ENCODE measurements around the gene L3MBTL4. TPM values are rescaled to one million over a fixed set of nuclear protein-coding genes. Genes with fewer than 3 reads are reported as not detected.

Gene L3MBTL4
- total and polyA plus RNA-seq, 10 of the 15 experiments (the other 5 are each of a cell fraction or from before 2014, with no cell fraction given) = 1.3 to 8.7 (median 3.8) TPM

GRCh38 chr18:5942591-5942990, 472.1 kb downstream of the L3MBTL4 start:
- Histone ChIP-seq H3K4me1 (ENCODE audit: control insufficient read depth, insufficient read depth, low read length) (no peaks in the 10 kb centered on the region), H3K9ac (ENCODE audit: control insufficient read depth, insufficient read depth, low read length) (no peak overlapping the region), H3K27ac (ENCODE audit: control insufficient read depth, insufficient read depth) (no peak overlapping the region), H2AFZ (ENCODE audit: control insufficient read depth, low read depth, low read length) (no peak overlapping the region), H3K36me3 (ENCODE audit: control insufficient read depth in 2 of 2, insufficient read depth in 2 of 2, low read length in 1 of 2) (no peaks in the 10 kb centered on the region), H3K4me2 (ENCODE audit: control insufficient read depth, insufficient read depth) (no peak overlapping the region), H3K9me3 (replicated peaks; ENCODE audit: control insufficient read depth, insufficient read depth, low read length) (no peaks in the 10 kb centered on the region), H3K4me3 (no peak overlapping the region), H3K27me3 (replicated peaks in 1 of 2; ENCODE audit: control insufficient read depth in 2 of 2, insufficient read depth in 2 of 2, low read length in 1 of 2) (peaks cover 0 to 2% of the 10 kb centered on the region in 2 experiments; a peak in 1 of 4 replicates), H4K20me1 (ENCODE audit: control insufficient read depth, insufficient read depth) (no peaks in the 10 kb centered on the region), H3K79me2 (ENCODE audit: control insufficient read depth, insufficient read depth, low read length) (no peaks in the 10 kb centered on the region)
- ChIA-PET POLR2A (no interaction called here), SMC1A (ENCODE audit: uncharacterized antibody, unreplicated experiment) (no interaction called here), RAD21 (ENCODE audit: unreplicated experiment) (no interaction called here), CTCF (no interaction called here)
- intact Hi-C loops (cut with micrococcal nuclease; ENCODE audit: unreplicated experiment) = no loop called here
- ATAC-seq = no peak
- no peak for DNase-seq (ENCODE audit: low read depth, low spot score)
- no TSS peak for BruUV-seq (replicated peaks)
- no peak for FAIRE-seq
- TF ChIP-seq CHD2 (IDR thresholded peaks at IDR 0.05; ENCODE audit: borderline replicate concordance, low read depth, low read length) = no peak
- TF ChIP-seq HDAC6 (IDR thresholded peaks at IDR 0.05; ENCODE audit: unreplicated experiment) = no peak
- TF ChIP-seq RAD51 (IDR thresholded peaks at IDR 0.05) = no peak
- no peak for TF ChIP-seq NFYA (IDR thresholded peaks at IDR 0.05; ENCODE audit: borderline replicate concordance, low read depth, low read length)
- TF ChIP-seq, protein P1, sequence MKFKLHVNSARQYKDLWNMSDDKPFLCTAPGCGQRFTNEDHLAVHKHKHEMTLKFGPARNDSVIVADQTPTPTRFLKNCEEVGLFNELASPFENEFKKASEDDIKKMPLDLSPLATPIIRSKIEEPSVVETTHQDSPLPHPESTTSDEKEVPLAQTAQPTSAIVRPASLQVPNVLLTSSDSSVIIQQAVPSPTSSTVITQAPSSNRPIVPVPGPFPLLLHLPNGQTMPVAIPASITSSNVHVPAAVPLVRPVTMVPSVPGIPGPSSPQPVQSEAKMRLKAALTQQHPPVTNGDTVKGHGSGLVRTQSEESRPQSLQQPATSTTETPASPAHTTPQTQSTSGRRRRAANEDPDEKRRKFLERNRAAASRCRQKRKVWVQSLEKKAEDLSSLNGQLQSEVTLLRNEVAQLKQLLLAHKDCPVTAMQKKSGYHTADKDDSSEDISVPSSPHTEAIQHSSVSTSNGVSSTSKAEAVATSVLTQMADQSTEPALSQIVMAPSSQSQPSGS (IDR thresholded peaks at IDR 0.05; ENCODE audit: low read length) = no peak
- in situ Hi-C loops (cut with MboI) = no loop called here
- 48% methylated on average over 6 of the region's 6 CpGs for WGBS (ENCODE audit: insufficient coverage, insufficient replicate concordance, low lambda C conversion rate, missing lambda C conversion rate)

DNA sequence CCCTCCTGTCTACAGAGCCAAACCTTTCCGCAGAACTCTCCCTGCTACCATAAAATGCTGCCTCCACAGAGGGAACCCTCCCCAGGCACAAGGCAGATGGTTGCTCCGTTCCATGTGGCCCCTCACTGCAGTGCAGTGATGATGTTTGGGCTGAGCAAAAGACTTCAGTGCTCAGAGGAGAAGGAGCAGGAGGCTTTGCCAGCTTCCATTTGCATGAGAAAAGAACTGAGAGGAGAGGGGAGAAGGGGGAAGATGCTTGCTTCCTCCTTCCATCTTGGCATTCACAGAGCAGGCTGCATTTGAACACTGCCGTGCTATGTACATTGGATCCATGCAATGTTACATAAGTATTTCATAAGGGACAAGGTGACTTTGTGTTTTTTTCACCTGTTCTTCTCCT, 472.8 kb downstream of the L3MBTL4 start:
- no peak overlapping the region for H3K4me2 ChIP-seq (ENCODE audit: control insufficient read depth, insufficient read depth)
- H3K27ac ChIP-seq (ENCODE audit: control insufficient read depth, insufficient read depth) = no peak overlapping the region
- no peak overlapping the region for H2AFZ ChIP-seq (ENCODE audit: control insufficient read depth, low read depth, low read length)
- intact Hi-C loops (cut with micrococcal nuclease; ENCODE audit: unreplicated experiment) = no loop called here
- SMC1A ChIA-PET (ENCODE audit: uncharacterized antibody, unreplicated experiment) = no interaction called here
- in situ Hi-C loops (cut with MboI) = no loop called here
- no peaks in the 10 kb centered on the region for H3K9me3 ChIP-seq (replicated peaks; ENCODE audit: control insufficient read depth, insufficient read depth, low read length)
- no peak for DNase-seq (ENCODE audit: low read depth, low spot score)
- POLR2A ChIA-PET = no interaction called here
- RAD21 ChIA-PET (ENCODE audit: unreplicated experiment) = no interaction called here
- no peak for ATAC-seq
- 4% methylated on average over 3 of the region's 3 CpGs for WGBS (ENCODE audit: insufficient coverage, insufficient replicate concordance, low lambda C conversion rate, missing lambda C conversion rate)
- H3K4me3 ChIP-seq = no peak overlapping the region
- no TSS peak for BruUV-seq (replicated peaks)
- peaks cover 0 to 2% of the 10 kb centered on the region in 2 experiments; a peak in 1 of 4 replicates for H3K27me3 ChIP-seq (replicated peaks in 1 of 2; ENCODE audit: control insufficient read depth in 2 of 2, insufficient read depth in 2 of 2, low read length in 1 of 2)
- no peaks in the 10 kb centered on the region for H3K4me1 ChIP-seq (ENCODE audit: control insufficient read depth, insufficient read depth, low read length)
- no peaks in the 10 kb centered on the region for H3K36me3 ChIP-seq (ENCODE audit: control insufficient read depth in 2 of 2, insufficient read depth in 2 of 2, low read length in 1 of 2)
- H3K9ac ChIP-seq (ENCODE audit: control insufficient read depth, insufficient read depth, low read length) = no peak overlapping the region
- no peak for FAIRE-seq
- no peaks in the 10 kb centered on the region for H3K79me2 ChIP-seq (ENCODE audit: control insufficient read depth, insufficient read depth, low read length)
- CTCF ChIA-PET = no interaction called here
- H4K20me1 ChIP-seq (ENCODE audit: control insufficient read depth, insufficient read depth) = no peaks in the 10 kb centered on the region
- no peak for TF ChIP-seq MEF2A (IDR thresholded peaks at IDR 0.05; ENCODE audit: insufficient read depth, low read depth, low read length)
- TF ChIP-seq ZNF274 (IDR thresholded peaks at IDR 0.05; ENCODE audit: insufficient read depth, insufficient read length) = no peak
- TF ChIP-seq CBFB (IDR thresholded peaks at IDR 0.05; ENCODE audit: low read depth) = no peak
- no peak for TF ChIP-seq RAD21 (IDR thresholded peaks at IDR 0.05; ENCODE audit: insufficient read depth, low read depth, low read length)
- TF ChIP-seq JUND (IDR thresholded peaks at IDR 0.05; ENCODE audit: low read depth, low read length) = no peak
- no peak for TF ChIP-seq YY1 (IDR thresholded peaks at IDR 0.05; ENCODE audit: low read depth, low read length)
- TF ChIP-seq IRF5 (IDR thresholded peaks at IDR 0.05; ENCODE audit: borderline replicate concordance) = no peak
- no peak for TF ChIP-seq FOXK2 (IDR thresholded peaks at IDR 0.05)
- TF ChIP-seq ZNF622 (IDR thresholded peaks at IDR 0.05) = no peak
- TF ChIP-seq NR2C1 (IDR thresholded peaks at IDR 0.05) = no peak
- no peak for TF ChIP-seq ETV6 (conservative IDR thresholded peaks at IDR 0.05 in 1 of 2, IDR thresholded peaks at IDR 0.05 in 1 of 2; ENCODE audit: borderline replicate concordance in 1 of 2, low read depth in 1 of 2)
- TF ChIP-seq NFYA (IDR thresholded peaks at IDR 0.05; ENCODE audit: borderline replicate concordance, low read depth, low read length) = no peak
